NCI-H82 treated with DMSO at 0.1 percent for 48 hours (cell line): ENCODE results near the gene KRTAP10-4.
"Not testable (repeated sequence)": the region's sequence is repeated elsewhere in the genome, so short reads cannot be mapped to it uniquely, and the experiment has no call there.

ENCODE experiments used
- DNase-seq: peaks from one replicate; lab custom pipeline; 2025; ENCODE audit not compliant: unreplicated experiment; lab: John Stamatoyannopoulos, UW

Gene KRTAP10-4, protein sequence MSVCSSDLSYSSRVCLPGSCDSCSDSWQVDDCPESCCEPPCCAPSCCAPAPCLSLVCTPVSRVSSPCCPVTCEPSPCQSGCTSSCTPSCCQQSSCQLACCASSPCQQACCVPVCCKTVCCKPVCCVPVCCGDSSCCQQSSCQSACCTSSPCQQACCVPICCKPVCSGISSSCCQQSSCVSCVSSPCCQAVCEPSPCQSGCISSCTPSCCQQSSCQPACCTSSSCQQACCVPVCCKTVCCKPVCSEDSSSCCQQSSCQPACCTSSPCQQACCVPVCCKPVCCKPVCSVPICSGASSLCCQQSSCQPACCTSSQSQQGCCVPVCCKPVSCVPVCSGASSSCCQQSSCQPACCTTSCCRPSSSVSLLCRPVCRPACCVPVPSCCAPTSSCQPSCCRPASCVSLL

DNA sequence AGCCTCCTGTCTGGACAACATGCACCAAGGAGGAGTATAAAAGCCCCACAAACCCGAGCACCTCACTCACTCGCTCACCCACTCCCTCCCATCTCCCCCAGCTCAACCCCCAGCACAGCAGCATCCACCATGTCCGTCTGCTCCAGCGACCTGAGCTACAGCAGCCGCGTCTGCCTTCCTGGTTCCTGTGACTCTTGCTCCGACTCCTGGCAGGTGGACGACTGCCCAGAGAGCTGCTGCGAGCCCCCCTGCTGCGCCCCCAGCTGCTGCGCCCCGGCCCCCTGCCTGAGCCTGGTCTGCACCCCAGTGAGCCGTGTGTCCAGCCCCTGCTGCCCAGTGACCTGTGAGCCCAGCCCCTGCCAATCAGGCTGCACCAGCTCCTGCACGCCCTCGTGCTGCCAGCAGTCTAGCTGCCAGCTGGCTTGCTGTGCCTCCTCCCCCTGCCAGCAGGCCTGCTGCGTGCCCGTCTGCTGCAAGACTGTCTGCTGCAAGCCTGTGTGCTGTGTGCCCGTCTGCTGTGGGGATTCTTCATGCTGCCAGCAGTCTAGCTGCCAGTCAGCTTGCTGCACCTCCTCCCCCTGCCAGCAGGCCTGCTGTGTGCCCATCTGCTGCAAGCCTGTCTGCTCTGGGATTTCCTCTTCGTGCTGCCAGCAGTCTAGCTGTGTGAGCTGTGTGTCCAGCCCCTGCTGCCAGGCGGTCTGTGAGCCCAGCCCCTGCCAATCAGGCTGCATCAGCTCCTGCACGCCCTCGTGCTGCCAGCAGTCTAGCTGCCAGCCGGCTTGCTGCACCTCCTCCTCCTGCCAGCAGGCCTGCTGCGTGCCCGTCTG, at the start of gene KRTAP10-4:
KRTAP10-4 (plus strand) TSS at position 100 of the 827 bp plus-strand sequence; CDS start at position 130, 30 bp downstream.
- DNase-seq = not testable (repeated sequence)

DNA sequence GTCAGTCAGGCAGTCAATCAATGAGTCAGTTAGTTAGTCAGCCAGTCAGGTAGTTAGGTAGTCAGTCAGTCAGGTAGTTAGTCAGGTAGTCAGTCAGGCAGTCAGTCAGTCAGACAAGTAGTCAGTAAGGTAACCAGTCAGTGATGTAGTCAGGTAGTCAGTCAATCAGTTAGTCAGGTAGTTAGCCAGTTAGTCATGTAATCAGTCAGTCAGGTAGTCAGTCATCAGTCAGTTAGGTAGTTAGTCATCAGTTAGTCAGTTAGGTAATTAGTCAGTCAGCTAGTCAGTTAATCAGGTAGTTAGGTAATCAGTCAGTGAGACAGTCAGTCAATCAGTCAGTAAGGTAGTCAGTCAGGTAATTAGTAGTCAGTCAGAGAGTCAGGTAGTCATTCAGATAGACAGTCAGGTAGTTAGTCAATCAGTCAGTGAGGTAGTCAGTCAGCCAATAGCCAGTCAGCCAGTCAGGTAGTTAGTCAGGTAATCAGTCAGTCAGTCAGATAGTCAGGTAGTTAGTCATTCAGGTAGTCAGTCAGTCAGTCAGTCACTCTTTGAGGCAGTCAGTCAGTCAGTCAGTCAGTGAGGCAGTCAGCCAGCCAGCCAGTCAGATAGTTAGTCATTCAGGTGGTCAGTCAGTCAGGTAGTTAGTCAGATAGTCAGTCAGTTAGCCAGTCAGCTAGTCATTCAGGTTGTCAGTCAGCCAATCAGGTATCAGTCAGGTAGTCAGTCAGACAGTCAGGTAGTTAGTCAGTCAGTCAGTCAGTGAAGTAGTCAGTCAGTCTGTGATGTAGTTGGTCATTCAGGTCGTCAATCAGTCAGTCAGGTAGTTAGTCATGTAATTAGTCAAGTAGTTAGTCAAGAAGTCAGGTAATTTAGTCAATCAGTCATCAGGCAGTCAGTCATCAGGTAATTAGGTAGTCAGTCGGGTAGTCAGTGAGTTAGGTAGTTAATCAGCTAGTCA, 48.8 kb upstream of the KRTAP10-4 start:
- DNase-seq = no peak

DNA sequence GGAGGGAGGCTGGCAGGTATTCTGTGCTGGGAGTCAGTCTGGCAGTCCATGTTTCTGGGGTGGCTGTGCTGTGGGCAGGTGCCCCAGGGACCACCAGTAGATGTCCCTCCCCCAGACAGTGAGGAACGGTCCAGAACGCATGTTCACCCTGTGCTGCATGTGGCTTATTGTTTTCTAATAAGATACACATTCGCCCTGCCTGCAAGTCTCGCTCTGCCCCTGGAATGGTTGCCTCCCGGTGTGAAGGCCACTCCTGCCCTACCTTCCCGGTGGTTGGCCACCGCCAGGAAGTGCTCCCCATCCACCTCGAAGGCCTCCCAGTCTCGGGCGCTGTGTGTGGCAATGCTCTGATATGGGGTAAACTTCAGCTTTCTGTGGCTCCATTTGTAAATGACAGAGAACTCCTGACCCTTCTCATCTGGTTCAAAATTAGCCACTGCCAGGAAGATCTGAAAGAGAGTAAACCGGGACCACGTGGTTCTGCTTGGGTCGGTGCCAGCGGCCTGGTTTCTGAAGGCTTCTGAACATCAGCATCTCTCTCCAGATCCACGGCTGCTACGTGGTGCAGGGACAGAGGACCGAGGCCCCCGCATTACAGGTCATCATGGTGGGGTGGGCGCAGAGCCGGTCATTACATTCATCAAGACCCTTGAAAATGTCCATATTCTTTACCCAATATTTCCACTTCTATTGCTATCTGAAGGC, 48.0 kb upstream of the KRTAP10-4 start:
- no peak for DNase-seq

DNA sequence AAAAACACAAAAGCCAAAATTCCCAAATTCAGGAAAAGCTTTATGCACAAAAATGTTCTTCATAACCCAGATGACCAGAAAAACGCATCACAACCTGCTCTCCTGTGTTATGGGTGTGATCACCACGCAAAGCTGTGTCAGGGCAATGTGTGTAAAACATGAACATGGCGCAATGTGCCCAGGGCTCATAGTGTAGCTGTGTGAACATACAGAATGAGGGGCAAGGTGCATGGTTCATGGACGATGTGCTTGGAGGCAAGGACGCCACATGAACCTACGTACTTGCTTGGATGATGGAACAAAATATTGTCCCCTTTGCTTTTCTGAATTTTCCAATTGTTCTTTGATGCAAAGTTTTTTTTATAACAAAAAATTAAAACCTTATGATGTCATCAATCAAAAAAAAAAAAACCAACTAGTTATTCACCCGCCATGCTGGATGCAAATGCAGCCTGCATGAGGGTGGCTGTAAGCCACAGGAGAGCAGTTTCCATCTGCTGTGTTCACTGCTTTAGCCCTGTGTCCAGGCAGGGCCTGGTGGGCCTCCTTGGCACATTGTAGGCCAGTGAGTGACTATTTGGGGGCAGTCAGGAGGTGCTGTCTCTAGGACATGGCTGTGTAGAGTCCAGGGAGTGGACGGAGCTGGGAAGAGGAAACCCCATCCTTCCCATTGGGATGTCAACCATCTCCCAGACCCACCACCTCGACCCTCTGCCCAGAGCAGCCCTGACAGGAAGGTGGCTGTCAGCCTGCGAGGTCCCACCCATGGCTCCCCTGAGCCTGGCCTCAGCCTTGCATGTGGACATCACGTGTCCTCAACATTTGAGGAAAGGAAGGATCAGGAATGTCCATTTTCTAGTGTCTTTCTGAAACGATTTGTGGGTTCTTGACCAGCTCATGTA, 47.2 kb upstream of the KRTAP10-4 start:
- DNase-seq = no peak

DNA sequence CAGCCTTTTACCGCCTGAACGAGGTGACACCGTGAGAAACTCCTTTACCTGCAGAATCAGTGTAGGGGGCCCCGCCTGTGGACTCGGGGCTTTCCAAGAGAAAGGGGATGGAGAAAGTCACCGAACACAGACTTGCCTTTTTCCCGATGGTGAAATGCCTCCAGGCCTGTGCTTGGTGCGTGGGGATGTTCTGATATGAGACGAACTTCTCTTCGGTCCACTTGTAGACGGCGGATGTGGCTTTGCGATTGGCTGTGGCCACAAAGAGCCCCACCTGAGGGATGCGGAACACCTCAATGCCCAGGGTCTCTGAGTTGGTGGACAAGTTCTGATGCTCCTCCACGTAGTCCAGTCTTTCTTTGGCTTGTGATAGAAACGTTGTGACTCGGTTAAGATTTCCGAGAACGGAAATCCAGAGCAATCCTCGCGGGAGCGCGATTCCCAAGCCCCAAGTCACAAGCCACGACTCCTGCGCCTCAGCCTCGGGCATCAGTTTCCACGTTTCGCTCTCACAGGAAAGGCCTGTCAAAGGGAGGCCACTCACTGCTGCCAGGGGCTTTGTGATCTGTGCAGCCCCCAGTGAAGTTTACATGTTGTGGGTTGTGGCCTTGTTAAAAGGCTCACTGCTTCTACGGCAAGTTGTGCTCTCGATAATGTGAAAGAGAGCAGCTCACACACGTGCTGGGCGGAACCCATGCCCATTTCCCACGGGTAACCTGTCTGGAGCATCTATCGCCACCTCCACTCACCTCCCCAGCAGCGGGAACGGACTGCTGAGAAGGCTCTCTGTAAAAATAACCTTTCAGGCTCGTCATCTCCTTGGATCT, 46.2 kb upstream of the KRTAP10-4 start:
- no peak for DNase-seq

DNA sequence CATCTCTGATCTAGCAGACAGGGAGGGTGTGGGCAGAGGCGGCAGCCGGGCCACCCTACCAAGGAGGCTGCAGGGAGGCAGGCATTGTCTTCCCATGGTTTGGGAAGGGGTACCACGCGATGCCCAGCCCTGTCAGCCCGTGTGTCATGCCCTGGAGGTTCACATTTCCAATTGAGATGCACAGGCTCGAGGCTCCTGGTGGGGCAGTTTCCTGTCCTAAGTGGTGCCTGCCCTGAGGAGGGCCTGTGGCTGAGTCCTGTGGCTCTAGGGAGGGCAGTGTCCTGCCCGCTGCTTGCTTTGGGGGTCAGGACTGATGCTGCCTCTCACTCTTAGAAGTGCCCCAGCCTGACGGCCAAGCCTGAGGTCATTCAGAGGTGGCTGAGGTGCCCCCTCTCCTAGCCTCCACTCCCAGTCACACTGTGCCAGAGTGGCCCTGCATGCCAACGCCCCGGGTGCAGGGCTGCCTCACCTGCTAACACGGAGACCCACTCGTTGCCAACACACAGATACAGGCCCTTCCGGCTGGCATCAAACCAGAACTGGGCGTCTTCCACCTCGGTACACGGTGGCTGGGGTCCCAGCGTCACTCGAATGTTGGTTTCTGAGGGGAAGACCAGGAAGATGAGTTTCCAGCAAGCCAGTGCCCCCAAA, 45.4 kb upstream of the KRTAP10-4 start:
- no peak for DNase-seq

DNA sequence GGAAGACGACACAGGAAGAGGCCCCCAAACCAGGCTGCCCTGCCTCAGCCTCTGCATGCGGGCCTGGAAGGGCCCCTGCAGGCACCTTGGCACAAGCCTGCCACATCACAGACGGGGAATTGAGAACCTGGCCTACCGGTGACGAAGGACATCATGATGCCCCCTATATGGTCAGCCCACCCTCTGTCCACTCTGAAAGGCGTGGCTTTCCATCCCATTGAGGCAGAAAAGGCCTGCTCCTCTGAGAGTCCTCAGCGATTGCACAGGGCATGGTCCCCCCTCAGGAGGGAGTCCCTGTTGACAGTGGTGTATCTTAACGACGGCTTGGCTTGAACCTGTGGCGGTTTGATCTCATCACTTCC, 44.9 kb upstream of the KRTAP10-4 start:
- no peak for DNase-seq

DNA sequence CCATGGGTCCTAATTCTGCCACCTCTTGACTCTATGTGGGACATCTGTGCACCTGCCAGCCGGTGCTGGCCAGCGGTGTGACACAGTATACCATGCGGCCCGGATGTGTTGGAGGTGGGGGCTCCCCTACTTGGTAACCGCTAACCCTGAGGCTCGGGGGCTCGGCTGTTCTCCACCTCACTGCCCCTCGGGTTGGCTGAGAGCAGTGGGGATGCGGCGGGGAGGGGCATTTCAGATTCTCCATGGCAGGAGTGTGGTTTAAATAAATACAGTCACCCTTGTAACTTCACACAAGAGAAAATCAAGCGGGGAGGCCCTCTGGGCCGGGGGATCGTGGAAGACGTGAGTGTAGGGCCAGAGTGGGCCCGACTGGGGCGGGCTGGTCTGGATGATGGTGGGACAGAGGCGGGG, 44.5 kb upstream of the KRTAP10-4 start:
- no peak for DNase-seq

DNA sequence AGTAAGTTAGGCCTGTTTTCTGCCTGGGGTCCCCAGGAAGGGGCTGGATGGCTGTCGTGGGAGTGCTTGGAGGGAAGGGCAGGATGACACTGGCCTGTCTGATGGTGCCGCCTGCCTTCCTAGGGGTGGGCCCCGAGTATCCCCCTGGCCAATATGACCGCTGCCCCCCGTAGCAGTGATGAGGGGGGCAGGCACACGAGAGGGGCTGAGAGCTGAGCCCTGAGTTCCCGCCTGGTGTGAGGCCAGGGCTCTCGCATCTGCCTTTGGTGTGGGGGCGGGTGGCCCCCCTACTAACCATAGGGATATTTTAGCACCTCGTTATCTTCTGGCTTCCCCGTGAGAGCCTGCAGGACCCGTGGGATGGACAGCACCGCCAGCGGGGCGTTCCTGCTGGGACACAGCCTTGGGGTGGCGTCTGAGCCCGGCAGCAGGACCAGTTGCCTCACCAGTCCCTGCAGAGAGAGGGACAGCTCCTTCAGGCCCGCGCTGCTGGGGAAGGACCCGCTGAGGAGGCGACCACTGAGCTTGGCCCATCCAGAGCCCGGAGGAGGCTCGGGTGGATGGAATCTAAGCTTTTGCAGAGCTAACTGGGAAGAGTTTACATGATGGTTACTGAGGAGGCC, 43.9 kb upstream of the KRTAP10-4 start:
- no peak for DNase-seq

DNA sequence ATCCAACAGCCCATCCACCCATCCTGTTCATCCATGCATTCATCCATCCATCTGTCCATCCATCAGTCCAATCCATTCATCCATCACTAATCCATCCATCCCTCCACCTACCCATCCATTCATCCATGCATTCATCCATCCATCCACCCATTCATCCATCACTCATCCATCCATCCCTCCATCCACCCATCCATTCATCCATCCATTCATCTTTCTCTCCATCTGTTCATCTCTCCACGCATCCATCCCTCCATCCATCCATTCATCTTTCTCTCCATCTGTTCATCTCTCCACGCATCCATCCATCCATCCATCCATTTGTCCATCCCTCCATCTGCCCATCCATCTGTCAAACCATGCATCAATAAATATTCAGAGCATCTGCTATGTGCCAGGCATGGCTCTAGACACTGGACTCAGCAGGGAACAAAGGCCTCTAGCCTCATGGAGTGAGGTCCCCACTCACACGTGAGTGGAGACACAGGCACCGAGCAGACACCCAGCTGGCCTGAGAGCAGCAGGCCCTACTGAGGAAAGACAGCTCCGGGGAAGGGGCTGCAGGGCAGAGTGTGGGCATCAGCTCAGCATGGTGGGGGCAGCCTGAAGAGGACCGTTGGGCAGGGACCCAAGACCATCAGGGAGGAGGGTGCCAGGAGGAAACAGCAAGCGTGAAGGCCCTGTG, 43.2 kb upstream of the KRTAP10-4 start:
- no peak for DNase-seq

DNA sequence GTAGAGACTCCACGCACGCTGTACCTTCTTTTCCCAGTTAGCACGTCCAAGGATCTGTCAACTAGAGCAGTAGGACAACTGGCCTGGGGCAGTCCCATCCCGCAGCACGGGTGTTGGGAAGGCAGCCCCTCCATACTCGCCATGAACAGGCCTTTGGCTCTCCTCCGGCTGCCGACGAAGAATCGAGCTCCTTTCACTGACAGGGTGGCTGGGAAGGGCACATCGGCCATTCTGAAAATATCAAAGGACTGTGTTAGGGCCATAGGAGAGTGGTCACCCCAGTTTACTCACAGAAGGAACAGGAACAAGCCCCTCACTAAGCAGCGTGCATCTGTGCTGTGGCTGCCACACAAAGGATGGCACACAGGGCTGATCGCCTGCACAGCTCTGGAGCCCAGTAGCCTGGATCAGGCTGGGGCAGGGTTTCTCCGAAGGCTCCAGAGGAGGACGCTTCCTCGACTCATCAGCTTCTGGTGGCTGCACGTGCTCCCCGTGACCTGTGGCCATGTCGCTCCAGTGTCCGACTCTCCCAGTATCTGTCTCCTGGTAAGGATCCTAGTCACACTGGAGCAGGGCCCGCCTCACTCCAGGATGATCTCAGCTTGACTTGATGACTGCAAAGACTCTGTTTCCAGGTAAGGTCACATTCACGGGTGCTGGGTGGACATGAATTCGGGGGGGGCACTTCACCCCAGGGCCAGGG, 42.5 kb upstream of the KRTAP10-4 start:
- no peak for DNase-seq

DNA sequence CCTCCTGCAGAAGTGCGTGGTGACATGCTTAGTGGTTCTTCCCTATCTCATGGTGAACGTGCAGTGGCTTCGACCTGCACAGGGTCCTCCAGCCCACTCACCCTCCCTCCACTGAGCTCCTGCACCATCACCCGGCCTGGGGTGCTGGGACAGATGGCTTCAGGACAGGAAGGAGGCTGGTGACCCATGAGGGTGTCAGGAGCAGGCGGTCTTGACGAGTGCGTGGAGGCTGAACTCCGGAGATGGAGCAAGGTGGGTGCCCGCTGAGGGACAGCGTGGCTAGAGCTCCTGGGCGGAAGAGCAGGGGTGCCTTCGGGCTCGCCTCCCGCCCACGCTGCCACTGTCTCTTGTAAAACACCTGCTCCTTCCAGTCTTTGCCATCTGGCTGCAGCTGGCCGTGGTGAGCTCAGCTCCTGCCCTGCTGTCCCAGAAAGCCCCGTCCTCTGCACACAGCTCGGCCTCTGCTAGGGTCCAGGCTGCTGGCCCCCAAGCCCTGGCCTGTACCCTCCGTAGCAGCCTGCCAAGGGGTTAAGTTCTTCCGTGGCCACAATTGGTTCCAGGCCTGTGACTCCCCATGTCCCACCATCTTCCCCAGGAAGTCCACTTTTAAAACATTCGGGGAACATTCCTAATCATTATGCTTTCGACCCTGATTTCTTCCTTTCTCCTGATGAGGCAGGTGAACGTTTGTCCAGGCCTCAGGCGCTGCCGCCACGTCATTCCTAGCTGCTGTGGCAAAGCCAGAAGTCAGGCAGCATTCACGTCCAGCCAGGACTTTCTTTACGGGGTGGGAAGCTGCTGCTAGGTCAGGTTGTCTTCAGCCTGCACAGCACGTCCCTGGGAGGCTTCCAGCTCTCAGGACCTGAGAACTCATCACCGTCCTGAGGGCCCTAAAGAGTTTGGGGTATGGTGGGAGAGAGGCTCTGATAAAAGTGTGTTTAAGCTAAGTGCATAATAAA, 41.6 kb upstream of the KRTAP10-4 start:
- DNase-seq = no peak

DNA sequence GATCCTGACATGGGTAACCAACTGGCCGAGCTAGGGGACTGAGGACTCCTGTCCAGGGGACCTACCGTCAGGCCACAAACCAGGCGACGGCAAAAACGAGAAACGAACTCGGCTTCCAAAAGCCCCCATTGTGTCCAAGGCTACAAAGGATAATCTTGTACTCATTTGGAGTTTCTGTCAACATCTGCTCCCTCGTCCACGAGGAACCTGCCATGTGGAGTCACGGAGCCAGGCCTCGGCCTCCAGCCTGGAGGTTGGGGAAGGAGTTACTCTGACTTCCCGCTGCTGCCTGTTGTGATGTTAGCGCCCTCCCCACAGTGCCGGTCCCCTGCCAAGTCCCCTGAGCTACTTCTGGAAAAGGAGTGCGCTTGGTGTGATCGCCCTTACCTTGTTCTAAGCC, 40.8 kb upstream of the KRTAP10-4 start:
- no peak for DNase-seq

DNA sequence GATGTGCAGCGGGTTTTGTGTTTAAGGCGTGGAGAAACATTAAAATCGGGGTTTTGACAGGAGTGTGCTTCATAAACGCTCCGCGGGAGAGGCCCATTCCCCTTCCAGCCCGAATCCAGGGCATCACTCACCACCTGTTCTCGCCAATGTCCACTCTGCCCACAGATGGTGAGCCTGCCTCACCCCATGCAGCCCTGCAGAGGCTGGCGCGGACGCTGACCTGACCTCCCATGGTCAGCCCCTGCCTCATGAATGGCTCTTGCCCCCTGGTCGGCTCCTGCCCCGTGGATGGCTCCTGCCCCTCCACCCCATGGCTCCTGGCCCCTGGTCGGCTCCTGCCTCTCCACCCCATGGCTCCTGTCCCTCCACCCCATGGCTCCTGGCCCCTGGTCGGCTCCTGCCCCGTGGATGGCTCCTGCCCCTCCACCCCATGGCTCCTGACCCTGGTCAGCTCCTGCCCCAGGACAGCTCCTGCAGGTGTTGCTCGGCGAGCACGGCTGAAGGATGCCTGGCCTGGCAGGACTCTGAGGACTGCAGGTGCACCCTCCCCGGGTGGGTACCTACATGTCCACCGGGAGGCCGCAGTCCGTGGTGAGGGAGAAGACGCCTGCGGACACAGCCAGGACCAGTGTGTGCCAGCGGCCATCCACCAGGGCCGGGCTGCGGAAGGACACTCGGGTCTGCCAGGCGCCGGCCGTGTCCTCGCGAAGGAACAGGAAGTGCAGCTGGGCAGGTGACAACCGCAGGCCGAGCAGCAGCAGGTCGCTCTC, 40.2 kb upstream of the KRTAP10-4 start:
- no peak for DNase-seq
